ENCODE results near the gene ZSCAN2. TPM values are rescaled to one million over a fixed set of nuclear protein-coding genes. Genes with fewer than 3 reads are reported as not detected.
"Not testable (repeated sequence)": the region's sequence is repeated elsewhere in the genome, so short reads cannot be mapped to it uniquely, and the experiment has no call there.

ZSCAN2 gene
- total RNA-seq, 2 donors from 2014 or later = 4.9 to 5.6 TPM

- no peak for DNase-seq (ENCODE audit: low spot score)
- Histone ChIP-seq H3K27me3 (no peaks in the 10 kb centered on the region), H3K4me1 (peaks cover 0 to 28% of the 10 kb centered on the region in 2 donors), H3K27ac (peak overlapping the region; percentile 93 to 95), H3K4me3 (peak overlapping the region; percentile 64 to 67), H3K36me3 (peaks cover 20% of the 10 kb centered on the region), H3K9me3 (no peaks in the 10 kb centered on the region)
- TF ChIP-seq, protein P1, sequence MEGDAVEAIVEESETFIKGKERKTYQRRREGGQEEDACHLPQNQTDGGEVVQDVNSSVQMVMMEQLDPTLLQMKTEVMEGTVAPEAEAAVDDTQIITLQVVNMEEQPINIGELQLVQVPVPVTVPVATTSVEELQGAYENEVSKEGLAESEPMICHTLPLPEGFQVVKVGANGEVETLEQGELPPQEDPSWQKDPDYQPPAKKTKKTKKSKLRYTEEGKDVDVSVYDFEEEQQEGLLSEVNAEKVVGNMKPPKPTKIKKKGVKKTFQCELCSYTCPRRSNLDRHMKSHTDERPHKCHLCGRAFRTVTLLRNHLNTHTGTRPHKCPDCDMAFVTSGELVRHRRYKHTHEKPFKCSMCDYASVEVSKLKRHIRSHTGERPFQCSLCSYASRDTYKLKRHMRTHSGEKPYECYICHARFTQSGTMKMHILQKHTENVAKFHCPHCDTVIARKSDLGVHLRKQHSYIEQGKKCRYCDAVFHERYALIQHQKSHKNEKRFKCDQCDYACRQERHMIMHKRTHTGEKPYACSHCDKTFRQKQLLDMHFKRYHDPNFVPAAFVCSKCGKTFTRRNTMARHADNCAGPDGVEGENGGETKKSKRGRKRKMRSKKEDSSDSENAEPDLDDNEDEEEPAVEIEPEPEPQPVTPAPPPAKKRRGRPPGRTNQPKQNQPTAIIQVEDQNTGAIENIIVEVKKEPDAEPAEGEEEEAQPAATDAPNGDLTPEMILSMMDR (IDR thresholded peaks at IDR 0.05) = no peak
These were observed 33.5 kb downstream of the ZSCAN2 start for GRCh38 chr15:84634228-84634837.

- H3K9me3 ChIP-seq = no peaks in the 10 kb centered on the region
- no peak for DNase-seq (ENCODE audit: low spot score)
- no peak overlapping the region for H3K27ac ChIP-seq
- H3K4me1 ChIP-seq = peaks cover 0 to 9% of the 10 kb centered on the region in 2 donors
- TF ChIP-seq, protein P1 (IDR thresholded peaks at IDR 0.05) = no peak
- peaks cover 54% of the 10 kb centered on the region for H3K36me3 ChIP-seq
- H3K27me3 ChIP-seq = no peaks in the 10 kb centered on the region
- H3K4me3 ChIP-seq = no peak overlapping the region
These were observed 37.3 kb downstream of the ZSCAN2 start for GRCh38 chr15:84638103-84638502.

- H3K4me3 ChIP-seq; H3K27me3 ChIP-seq; H3K9me3 ChIP-seq; H3K4me1 ChIP-seq; DNase-seq (ENCODE audit: low spot score); H3K27ac ChIP-seq: not testable (repeated sequence)
- peaks cover 92% of the 10 kb centered on the region for H3K36me3 ChIP-seq
These were observed 41.1 kb downstream of the ZSCAN2 start for GRCh38 chr15:84641871-84642270.

- H3K9me3 ChIP-seq; DNase-seq (ENCODE audit: low spot score); H3K4me3 ChIP-seq; H3K27me3 ChIP-seq; H3K27ac ChIP-seq; H3K4me1 ChIP-seq: not testable (repeated sequence)
- H3K36me3 ChIP-seq = peaks cover 96% of the 10 kb centered on the region
These were observed 41.8 kb downstream of the ZSCAN2 start for GRCh38 chr15:84642640-84643039.

GRCh38 chr15:84643838-84644237, 43.0 kb downstream of the ZSCAN2 start:
- H3K4me1 ChIP-seq = peaks cover 0 to 7% of the 10 kb centered on the region in 2 donors
- no peak for DNase-seq (ENCODE audit: low spot score)
- no peak overlapping the region for H3K27ac ChIP-seq
- H3K36me3 ChIP-seq = peaks cover 96% of the 10 kb centered on the region
- no peaks in the 10 kb centered on the region for H3K9me3 ChIP-seq
- TF ChIP-seq, protein P1 (IDR thresholded peaks at IDR 0.05) = no peak
- H3K27me3 ChIP-seq = no peaks in the 10 kb centered on the region
- H3K4me3 ChIP-seq = no peak overlapping the region

GRCh38 chr15:84645496-84645895, 44.7 kb downstream of the ZSCAN2 start:
- H3K4me1 ChIP-seq = peaks cover 0 to 20% of the 10 kb centered on the region in 2 donors
- H3K9me3 ChIP-seq = no peaks in the 10 kb centered on the region
- peaks cover 93% of the 10 kb centered on the region for H3K36me3 ChIP-seq
- no peak overlapping the region for H3K4me3 ChIP-seq
- no peak for DNase-seq (ENCODE audit: low spot score)
- H3K27me3 ChIP-seq = no peaks in the 10 kb centered on the region
- no peak overlapping the region for H3K27ac ChIP-seq
- TF ChIP-seq, protein P1 (IDR thresholded peaks at IDR 0.05) = no peak

DNA sequence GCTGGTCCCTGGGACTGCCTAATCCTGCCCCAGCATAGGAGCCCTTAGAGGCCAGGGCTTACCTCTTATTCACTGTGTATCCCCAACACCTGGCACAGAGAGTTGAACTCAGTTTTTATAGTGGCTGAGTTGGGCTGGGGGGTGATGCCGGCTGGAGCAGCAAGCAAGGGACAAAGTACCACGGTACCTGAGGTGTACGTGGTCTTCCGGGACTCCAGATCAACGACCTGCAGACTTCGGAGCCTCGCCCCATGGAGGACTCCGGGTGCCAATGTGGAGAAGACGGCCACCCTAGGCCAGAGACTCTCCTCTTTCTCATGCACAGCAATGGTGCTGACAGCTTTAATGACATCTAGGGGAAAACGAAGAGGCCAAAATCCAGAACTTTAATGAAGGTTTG, 45.2 kb downstream of the ZSCAN2 start:
- Histone ChIP-seq H3K27me3 (no peaks in the 10 kb centered on the region), H3K4me3 (no peak overlapping the region)

More for the DNA sequence above, 45.2 kb downstream of the ZSCAN2 start:
- TF ChIP-seq, protein P1 (IDR thresholded peaks at IDR 0.05) = no peak
- peaks cover 0 to 20% of the 10 kb centered on the region in 2 donors for H3K4me1 ChIP-seq
- H3K36me3 ChIP-seq = peaks cover 93% of the 10 kb centered on the region
- H3K27ac ChIP-seq = no peak overlapping the region
- no peak for DNase-seq (ENCODE audit: low spot score)
- no peaks in the 10 kb centered on the region for H3K9me3 ChIP-seq

Measured in right atrium auricular region (tissue), 2 donors.